Breast epithelium (tissue), 3 donors: ENCODE data around the gene URAD.

Source experiments
- POLR2A ChIP-seq: fragments of 450-650 bp; IDR thresholded peaks from one replicate; pipeline ENCODE4 v1.6.1; 2016; ENCODE audit warnings: antibody characterized with exemption, mild to moderate bottlenecking, moderate library complexity
- POLR2AphosphoS5 ChIP-seq, 3 donors: sonication (generic); formaldehyde crosslinking; IDR thresholded peaks; one replicate each; pipeline ENCODE4 v1.6.1; 2017; ENCODE audit warnings: antibody characterized with exemption in 3 of 3
- TF ChIP-seq, protein P1 (sequence below), 3 donors: fragments of 450-650 bp; IDR thresholded peaks; one replicate each; pipeline ENCODE4 v1.5.1; 2016 to 2017; ENCODE audit warnings: antibody characterized with exemption in 3 of 3, mild to moderate bottlenecking in 3 of 3, moderate library complexity in 3 of 3

GRCh38 chr13:27969866-27970229 is 18.6 kb downstream of the URAD start:
- TF ChIP-seq POLR2A (no peak), POLR2AphosphoS5 (IDR thresholded peaks at IDR 0.05) (no peak)
- TF ChIP-seq, protein P1, sequence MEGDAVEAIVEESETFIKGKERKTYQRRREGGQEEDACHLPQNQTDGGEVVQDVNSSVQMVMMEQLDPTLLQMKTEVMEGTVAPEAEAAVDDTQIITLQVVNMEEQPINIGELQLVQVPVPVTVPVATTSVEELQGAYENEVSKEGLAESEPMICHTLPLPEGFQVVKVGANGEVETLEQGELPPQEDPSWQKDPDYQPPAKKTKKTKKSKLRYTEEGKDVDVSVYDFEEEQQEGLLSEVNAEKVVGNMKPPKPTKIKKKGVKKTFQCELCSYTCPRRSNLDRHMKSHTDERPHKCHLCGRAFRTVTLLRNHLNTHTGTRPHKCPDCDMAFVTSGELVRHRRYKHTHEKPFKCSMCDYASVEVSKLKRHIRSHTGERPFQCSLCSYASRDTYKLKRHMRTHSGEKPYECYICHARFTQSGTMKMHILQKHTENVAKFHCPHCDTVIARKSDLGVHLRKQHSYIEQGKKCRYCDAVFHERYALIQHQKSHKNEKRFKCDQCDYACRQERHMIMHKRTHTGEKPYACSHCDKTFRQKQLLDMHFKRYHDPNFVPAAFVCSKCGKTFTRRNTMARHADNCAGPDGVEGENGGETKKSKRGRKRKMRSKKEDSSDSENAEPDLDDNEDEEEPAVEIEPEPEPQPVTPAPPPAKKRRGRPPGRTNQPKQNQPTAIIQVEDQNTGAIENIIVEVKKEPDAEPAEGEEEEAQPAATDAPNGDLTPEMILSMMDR (IDR thresholded peaks at IDR 0.05): no peak
